Stimulated activated CD8-positive, alpha-beta memory T cell treated with anti-CD3 and anti-CD28 coated beads, Interleukin-7, amount 100 ng/mL, for 48 hours (primary cell): ENCODE measurements around the gene NDC1.
A peak's percentile ranks its signal among the peaks of the same experiment; 100 is the strongest.
"Not testable (repeated sequence)": the region's sequence is repeated elsewhere in the genome, so short reads cannot be mapped to it uniquely, and the experiment has no call there.

ENCODE experiments used
- DNase-seq, 2 donors: peaks; one replicate each; pipeline ENCODE4 v3.0.0-alpha.2; 2020; ENCODE audit warnings: low read depth in 1 of 2; ENCODE audit errors: extremely low read depth in 1 of 2

NDC1 gene

GRCh38 chr1:53837924-53838653 lies at the start of gene NDC1:
TSS of gene NDC1 (minus strand) at chr1:53838296. CDS start at chr1:53838261, 35 bp downstream.
- peak; percentile 69 to 84 for DNase-seq

- not testable (repeated sequence) for DNase-seq
Measured at GRCh38 chr1:53883600-53883999, 45.5 kb upstream of the NDC1 start.

GRCh38 chr1:53881853-53882252 lies 43.8 kb upstream of the NDC1 start:
- not testable (repeated sequence) for DNase-seq

- DNase-seq, result no peak
Measured at GRCh38 chr1:53878492-53879105, 40.5 kb upstream of the NDC1 start.

GRCh38 chr1:53875150-53875549 lies 37.1 kb upstream of the NDC1 start:
- not testable (repeated sequence) for DNase-seq

- DNase-seq, result no peak
Measured at GRCh38 chr1:53871773-53872484, 33.8 kb upstream of the NDC1 start.

- no peak for DNase-seq
Measured at GRCh38 chr1:53871221-53871620, 33.1 kb upstream of the NDC1 start.

GRCh38 chr1:53869454-53870117 lies 31.5 kb upstream of the NDC1 start:
- no peak for DNase-seq

GRCh38 chr1:53868565-53868964 lies 30.5 kb upstream of the NDC1 start:
- no peak for DNase-seq

GRCh38 chr1:53862507-53862906 lies 24.4 kb upstream of the NDC1 start:
- no peak for DNase-seq

GRCh38 chr1:53860967-53861411 lies 22.9 kb upstream of the NDC1 start:
- DNase-seq, result peak in 1 of 2 donors; percentile 19

- no peak for DNase-seq
Measured at GRCh38 chr1:53851571-53852285, 13.6 kb upstream of the NDC1 start.

- no peak for DNase-seq
Measured at GRCh38 chr1:53850082-53850673, 12.1 kb upstream of the NDC1 start.

GRCh38 chr1:53847980-53848379 lies 9.9 kb upstream of the NDC1 start:
- DNase-seq, result no peak

- no peak for DNase-seq
Measured at GRCh38 chr1:53842347-53842746, 4.3 kb upstream of the NDC1 start.

- DNase-seq, result no peak
Measured at GRCh38 chr1:53838654-53838974, 518 bp upstream of the NDC1 start.

GRCh38 chr1:53837646-53837923 lies 511 bp downstream of the NDC1 start:
- DNase-seq, result no peak

GRCh38 chr1:53835491-53835890 lies 2.6 kb downstream of the NDC1 start:
- no peak for DNase-seq

- DNase-seq, result no peak
Measured at GRCh38 chr1:53834776-53835175, 3.3 kb downstream of the NDC1 start.

- DNase-seq, result no peak
Measured at GRCh38 chr1:53833393-53833792, 4.7 kb downstream of the NDC1 start.

- DNase-seq, result no peak
Measured at GRCh38 chr1:53826367-53826766, 11.7 kb downstream of the NDC1 start.
